ENCODE results near the gene METTL9.
"Not testable (repeated sequence)": the region's sequence is repeated elsewhere in the genome, so short reads cannot be mapped to it uniquely, and the experiment has no call there.

Gene METTL9

GRCh38 chr16:21684199-21684598 lies 84.8 kb downstream of the METTL9 start:
- H3K79me2 ChIP-seq (ENCODE audit: insufficient read depth, low read length), result no peaks in the 10 kb centered on the region
- TF ChIP-seq EZH2phosphoT487 (IDR thresholded peaks at IDR 0.05; ENCODE audit: borderline replicate concordance), result no peak
- peak; percentile 88 for TF ChIP-seq CTCF (conservative IDR thresholded peaks at IDR 0.05; ENCODE audit: low read length)
- no peaks in the 10 kb centered on the region for H3K27me3 ChIP-seq (ENCODE audit: insufficient read depth, low read length, poor library complexity, severe bottlenecking)
- H3K9me2 ChIP-seq (replicated peaks; ENCODE audit: low read depth, low read length), result no peaks in the 10 kb centered on the region
- no peak overlapping the region for H2AFZ ChIP-seq (ENCODE audit: low read length)
- H3K36me3 ChIP-seq (ENCODE audit: insufficient read depth, low read length), result no peaks in the 10 kb centered on the region
- no peak overlapping the region for H3K4me3 ChIP-seq (ENCODE audit: low read length, poor library complexity, severe bottlenecking)
- H3K4me2 ChIP-seq (ENCODE audit: low read depth, low read length, poor library complexity, severe bottlenecking), result no peak overlapping the region
- no peaks in the 10 kb centered on the region for H3F3A ChIP-seq (ENCODE audit: low read depth)
- H3K9ac ChIP-seq (ENCODE audit: low read depth, low read length, poor library complexity, severe bottlenecking), result no peak overlapping the region
- H3K9me3 ChIP-seq (ENCODE audit: insufficient read depth, low read depth, low read length), result no peaks in the 10 kb centered on the region
- H4K20me1 ChIP-seq (ENCODE audit: insufficient read depth, low read length, poor library complexity, severe bottlenecking), result no peaks in the 10 kb centered on the region
- H3K4me1 ChIP-seq (ENCODE audit: insufficient read depth, low read length, poor library complexity, severe bottlenecking), result no peaks in the 10 kb centered on the region

GRCh38 chr16:21685034-21685455 lies 85.7 kb downstream of the METTL9 start:
- Histone ChIP-seq H3K9me3 (ENCODE audit: insufficient read depth, low read depth, low read length) (no peaks in the 10 kb centered on the region), H3K9ac (ENCODE audit: low read depth, low read length, poor library complexity, severe bottlenecking) (no peak overlapping the region), H3F3A (ENCODE audit: low read depth) (no peaks in the 10 kb centered on the region), H3K4me3 (ENCODE audit: low read length, poor library complexity, severe bottlenecking) (no peak overlapping the region), H3K4me1 (ENCODE audit: insufficient read depth, low read length, poor library complexity, severe bottlenecking) (no peaks in the 10 kb centered on the region), H3K36me3 (ENCODE audit: insufficient read depth, low read length) (no peaks in the 10 kb centered on the region), H4K20me1 (ENCODE audit: insufficient read depth, low read length, poor library complexity, severe bottlenecking) (no peaks in the 10 kb centered on the region), H3K4me2 (ENCODE audit: low read depth, low read length, poor library complexity, severe bottlenecking) (no peak overlapping the region), H3K9me2 (replicated peaks; ENCODE audit: low read depth, low read length) (no peaks in the 10 kb centered on the region), H3K27me3 (ENCODE audit: insufficient read depth, low read length, poor library complexity, severe bottlenecking) (no peaks in the 10 kb centered on the region), H2AFZ (ENCODE audit: low read length) (no peak overlapping the region), H3K79me2 (ENCODE audit: insufficient read depth, low read length) (no peaks in the 10 kb centered on the region)
- TF ChIP-seq CTCF (conservative IDR thresholded peaks at IDR 0.05; ENCODE audit: low read length) (no peak), EZH2phosphoT487 (IDR thresholded peaks at IDR 0.05; ENCODE audit: borderline replicate concordance) (no peak)

- no peaks in the 10 kb centered on the region for H3K9me2 ChIP-seq (replicated peaks; ENCODE audit: low read depth, low read length)
- no peaks in the 10 kb centered on the region for H4K20me1 ChIP-seq (ENCODE audit: insufficient read depth, low read length, poor library complexity, severe bottlenecking)
- H3F3A ChIP-seq (ENCODE audit: low read depth), result no peaks in the 10 kb centered on the region
- H3K36me3 ChIP-seq (ENCODE audit: insufficient read depth, low read length), result no peaks in the 10 kb centered on the region
- no peak overlapping the region for H3K4me3 ChIP-seq (ENCODE audit: low read length, poor library complexity, severe bottlenecking)
- H2AFZ ChIP-seq (ENCODE audit: low read length), result no peak overlapping the region
- no peak for TF ChIP-seq CTCF (conservative IDR thresholded peaks at IDR 0.05; ENCODE audit: low read length)
- TF ChIP-seq EZH2phosphoT487 (IDR thresholded peaks at IDR 0.05; ENCODE audit: borderline replicate concordance), result no peak
- H3K4me2 ChIP-seq (ENCODE audit: low read depth, low read length, poor library complexity, severe bottlenecking), result no peak overlapping the region
- H3K79me2 ChIP-seq (ENCODE audit: insufficient read depth, low read length), result no peaks in the 10 kb centered on the region
- no peaks in the 10 kb centered on the region for H3K4me1 ChIP-seq (ENCODE audit: insufficient read depth, low read length, poor library complexity, severe bottlenecking)
- no peaks in the 10 kb centered on the region for H3K9me3 ChIP-seq (ENCODE audit: insufficient read depth, low read depth, low read length)
- no peaks in the 10 kb centered on the region for H3K27me3 ChIP-seq (ENCODE audit: insufficient read depth, low read length, poor library complexity, severe bottlenecking)
- H3K9ac ChIP-seq (ENCODE audit: low read depth, low read length, poor library complexity, severe bottlenecking), result no peak overlapping the region
Observed at GRCh38 chr16:21689107-21689506, 89.7 kb downstream of the METTL9 start.

GRCh38 chr16:21690967-21691366 lies 91.6 kb downstream of the METTL9 start:
- not testable (repeated sequence) for H3K9me2 ChIP-seq (replicated peaks; ENCODE audit: low read depth, low read length); H3K4me2 ChIP-seq (ENCODE audit: low read depth, low read length, poor library complexity, severe bottlenecking); H3K36me3 ChIP-seq (ENCODE audit: insufficient read depth, low read length); H3F3A ChIP-seq (ENCODE audit: low read depth); H3K9me3 ChIP-seq (ENCODE audit: insufficient read depth, low read depth, low read length); H3K79me2 ChIP-seq (ENCODE audit: insufficient read depth, low read length); H3K4me1 ChIP-seq (ENCODE audit: insufficient read depth, low read length, poor library complexity, severe bottlenecking); H3K9ac ChIP-seq (ENCODE audit: low read depth, low read length, poor library complexity, severe bottlenecking); H4K20me1 ChIP-seq (ENCODE audit: insufficient read depth, low read length, poor library complexity, severe bottlenecking); H3K27me3 ChIP-seq (ENCODE audit: insufficient read depth, low read length, poor library complexity, severe bottlenecking); H3K4me3 ChIP-seq (ENCODE audit: low read length, poor library complexity, severe bottlenecking); H2AFZ ChIP-seq (ENCODE audit: low read length)

Data from Loucy (cell line).